UCSD-AML1 (cell line): ENCODE data around the gene OSER1.
A peak's percentile ranks its signal among the peaks of the same experiment; 100 is the strongest.
"Not testable (repeated sequence)": the region's sequence is repeated elsewhere in the genome, so short reads cannot be mapped to it uniquely, and the experiment has no call there.

Experiments used
- DNase-seq: peaks from one replicate; lab custom pipeline; 2025; ENCODE audit not compliant: unreplicated experiment; lab: John Stamatoyannopoulos, UW

The OSER1 gene

DNA sequence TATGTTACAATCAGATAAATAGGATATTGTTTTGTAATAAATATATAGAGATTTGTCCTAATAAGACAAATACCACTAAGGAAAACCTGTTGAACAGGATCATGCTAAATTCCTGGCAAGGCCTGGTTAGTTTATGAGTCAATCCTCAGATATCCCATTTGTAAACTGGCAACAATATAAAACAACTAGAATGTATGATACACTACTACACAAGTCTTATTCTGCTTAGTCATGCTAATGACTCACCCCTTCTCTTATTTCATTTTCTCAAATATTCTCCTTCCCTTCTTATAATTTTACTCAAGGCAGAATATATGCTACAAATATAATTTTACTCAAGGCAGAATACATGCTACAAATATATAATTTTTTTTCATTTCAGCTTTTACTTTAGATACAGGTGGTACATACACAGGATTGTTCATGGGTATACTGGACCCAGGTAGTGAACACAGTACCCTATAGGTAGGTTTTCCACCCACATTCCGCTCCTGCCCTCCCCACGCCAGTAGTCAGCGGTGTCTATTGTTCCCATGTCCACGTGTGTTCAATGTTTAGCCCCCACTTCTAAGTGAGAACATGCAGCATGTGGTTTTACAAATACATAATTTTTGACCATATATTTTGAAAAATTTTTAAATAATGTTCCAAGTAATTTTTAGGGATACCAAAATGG is 6.3 kb downstream of the OSER1 start:
- DNase-seq: no peak

GRCh38 chr20:44203161-44203560 is 7.4 kb downstream of the OSER1 start:
- DNase-seq: no peak

- DNase-seq: no peak
Measured at GRCh38 chr20:44200983-44201382, 9.6 kb downstream of the OSER1 start.

DNA sequence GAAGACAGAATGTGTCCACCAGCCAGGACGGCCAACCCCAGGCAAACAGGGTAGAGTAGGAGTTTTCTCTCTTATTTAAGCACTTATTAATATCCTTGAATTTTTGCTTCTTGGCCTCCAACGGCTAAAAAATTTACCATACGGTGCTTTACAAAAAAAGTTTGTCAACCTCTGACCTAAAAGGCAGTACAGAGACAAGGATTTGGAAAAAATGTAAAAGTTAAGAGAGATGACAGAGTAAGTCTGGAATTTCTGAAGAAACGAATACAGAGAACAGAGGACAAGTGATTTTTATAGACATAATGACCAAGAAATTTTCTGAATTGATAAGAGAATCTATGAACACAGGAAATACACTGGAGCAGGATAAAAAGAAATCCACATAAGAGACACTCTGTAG is 10.2 kb downstream of the OSER1 start:
- DNase-seq: no peak

DNA sequence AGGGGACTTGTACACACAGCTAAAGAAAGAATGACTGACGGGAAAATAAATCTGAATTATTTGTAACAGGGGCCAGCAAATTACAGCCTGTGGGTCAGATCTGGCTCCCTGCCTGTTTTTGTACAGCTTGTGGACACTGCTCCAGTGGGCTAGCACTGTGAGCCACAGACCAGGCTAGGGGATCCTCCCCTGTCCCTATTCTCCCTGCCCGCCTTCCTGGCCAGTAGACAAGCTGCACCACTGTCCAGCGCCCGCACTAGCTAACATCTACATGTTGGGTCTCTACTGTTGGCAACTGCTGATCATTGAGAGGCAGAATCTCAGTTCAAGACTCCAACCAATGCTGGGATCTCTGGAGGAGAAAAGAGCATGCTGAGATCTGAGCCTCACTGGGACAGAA is 10.7 kb downstream of the OSER1 start:
- DNase-seq: no peak

DNA sequence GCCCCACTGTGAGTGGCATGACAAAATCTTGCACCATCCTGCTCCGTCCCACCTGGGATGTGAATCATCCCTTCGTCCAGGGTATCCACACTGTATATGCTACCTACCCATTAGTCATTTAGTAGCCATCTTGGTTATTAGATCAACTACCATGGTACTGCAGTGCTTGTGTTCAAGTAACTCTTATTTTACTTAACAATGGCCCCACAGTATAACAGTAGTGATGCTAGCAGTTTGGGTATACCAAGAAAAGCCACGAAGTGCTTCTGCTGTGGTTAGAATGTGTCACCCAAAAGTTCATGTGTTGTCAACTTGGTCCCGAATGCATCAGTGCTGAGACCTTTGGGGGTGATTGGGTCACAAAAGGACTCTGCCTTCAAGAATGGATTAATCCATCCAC is 11.7 kb downstream of the OSER1 start:
- DNase-seq: no peak

GRCh38 chr20:44196271-44196670 is 14.3 kb downstream of the OSER1 start:
- no peak for DNase-seq

GRCh38 chr20:44195605-44196004 is 15.0 kb downstream of the OSER1 start:
- DNase-seq: no peak

DNA sequence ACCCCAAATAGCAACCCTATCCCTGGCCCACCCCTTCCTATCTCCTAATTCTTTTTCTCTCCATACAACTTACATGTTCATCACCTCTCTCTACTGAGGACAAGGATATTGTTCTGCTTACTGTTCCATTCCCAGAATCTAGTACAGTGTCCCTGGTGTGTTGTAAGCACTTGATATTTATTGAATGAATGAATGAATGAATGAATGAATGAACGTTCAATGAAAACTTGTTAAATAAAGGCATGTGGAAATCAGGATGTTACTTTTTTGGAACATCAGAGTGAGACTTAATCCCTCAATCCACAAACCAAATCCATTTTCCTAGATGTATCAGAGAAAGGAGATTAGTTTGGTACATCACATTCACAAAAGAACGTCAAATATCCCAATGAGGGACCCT is 16.8 kb downstream of the OSER1 start:
- no peak for DNase-seq

- DNase-seq: not testable (repeated sequence)
Measured at GRCh38 chr20:44191640-44192039, 18.9 kb downstream of the OSER1 start.

DNA sequence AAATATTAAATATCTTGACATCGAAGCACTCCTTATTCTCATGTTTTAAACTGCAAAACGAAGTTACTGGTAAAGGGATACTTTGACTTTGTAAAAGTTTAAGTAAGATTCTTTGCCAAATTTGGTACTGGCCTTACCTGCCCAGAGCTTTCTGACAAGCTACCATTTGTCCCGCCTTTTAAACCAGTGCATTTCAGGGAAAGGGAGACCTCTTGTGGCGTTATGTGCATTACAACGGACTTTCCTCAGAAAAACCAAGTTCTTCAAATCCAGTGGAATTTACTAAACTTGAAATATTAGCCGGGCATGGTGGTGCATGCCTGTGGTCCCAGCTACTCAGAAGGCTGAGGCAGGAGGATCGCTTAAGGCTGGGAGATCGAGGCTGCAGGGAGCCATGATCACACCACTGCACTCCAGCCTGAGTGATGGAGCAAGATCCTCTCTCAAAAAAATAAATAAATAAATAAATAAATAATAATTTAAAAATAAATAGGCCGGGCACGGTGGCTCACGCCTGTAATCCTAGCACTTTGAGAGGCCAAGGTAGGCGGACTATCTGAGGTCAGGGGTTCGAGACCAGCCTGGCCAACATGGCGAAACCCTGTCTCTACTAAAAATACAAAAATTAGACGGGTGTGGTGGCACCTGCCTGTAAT is 20.2 kb downstream of the OSER1 start:
- not testable (repeated sequence) for DNase-seq

DNA sequence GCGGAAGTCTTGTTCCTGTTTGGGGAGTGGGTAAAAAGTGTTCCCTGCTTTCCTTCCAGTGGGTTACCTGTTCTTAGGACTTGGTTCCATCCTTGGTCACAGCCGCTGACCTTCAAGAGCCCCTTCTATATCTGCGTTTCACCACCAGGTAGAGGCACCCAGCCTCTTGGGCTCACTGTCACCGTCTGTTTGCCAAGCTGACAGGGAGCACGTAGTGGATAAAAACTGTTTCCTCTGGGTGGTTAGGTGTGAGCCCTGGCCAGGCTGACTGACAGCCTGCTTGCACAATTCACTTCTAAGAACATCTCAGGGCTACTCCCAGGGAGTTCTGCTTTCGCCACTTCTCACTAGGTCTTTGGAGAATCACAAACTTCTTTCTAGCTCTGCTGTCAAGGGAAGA is 21.8 kb downstream of the OSER1 start:
- peak; percentile 32 for DNase-seq

DNA sequence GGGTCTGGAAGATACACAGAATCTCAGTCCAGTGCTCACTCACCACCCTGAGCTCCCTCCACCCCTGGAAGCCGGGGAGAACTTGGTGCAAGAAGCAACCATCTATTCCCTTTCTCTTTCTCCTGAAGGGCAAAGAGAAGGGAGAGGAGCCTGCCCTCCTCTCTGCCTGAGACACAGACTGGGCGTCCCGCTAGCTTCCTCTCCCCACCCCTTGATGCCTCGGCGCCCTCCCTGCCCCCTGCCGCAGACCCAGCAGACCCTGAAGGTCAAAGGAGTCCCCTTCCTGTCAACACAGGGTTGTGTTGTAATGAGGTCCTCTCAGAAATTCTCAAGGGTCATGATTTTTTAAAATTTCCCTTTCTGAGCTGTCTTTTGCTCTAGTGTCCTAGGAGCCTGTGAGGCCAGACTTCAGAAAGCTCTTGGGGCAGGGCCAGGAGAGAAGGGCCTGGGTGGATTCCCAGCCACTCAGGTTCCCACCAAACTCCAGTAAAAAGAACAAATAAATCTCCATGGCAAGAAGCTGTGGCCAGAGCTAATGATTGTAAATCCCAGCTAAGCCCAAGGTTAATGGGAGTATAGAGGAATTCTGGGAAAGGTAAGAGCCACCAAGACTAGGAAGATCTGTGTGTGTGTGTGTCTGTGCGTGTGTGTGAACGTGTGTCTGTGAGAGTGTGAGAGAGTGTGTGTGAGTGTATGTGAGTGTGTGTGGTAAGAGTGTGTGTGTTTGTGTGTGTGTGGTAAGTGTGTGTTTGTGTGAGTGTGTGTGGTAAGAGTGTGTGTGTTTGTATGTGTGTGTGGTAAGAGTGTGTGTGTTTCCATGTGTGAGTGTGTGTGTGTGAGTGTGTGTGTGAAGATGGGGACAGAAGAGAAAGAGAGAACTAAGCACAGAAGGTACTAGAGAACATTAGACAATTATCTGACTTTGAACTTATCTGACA is 22.5 kb downstream of the OSER1 start:
- DNase-seq: no peak

DNA sequence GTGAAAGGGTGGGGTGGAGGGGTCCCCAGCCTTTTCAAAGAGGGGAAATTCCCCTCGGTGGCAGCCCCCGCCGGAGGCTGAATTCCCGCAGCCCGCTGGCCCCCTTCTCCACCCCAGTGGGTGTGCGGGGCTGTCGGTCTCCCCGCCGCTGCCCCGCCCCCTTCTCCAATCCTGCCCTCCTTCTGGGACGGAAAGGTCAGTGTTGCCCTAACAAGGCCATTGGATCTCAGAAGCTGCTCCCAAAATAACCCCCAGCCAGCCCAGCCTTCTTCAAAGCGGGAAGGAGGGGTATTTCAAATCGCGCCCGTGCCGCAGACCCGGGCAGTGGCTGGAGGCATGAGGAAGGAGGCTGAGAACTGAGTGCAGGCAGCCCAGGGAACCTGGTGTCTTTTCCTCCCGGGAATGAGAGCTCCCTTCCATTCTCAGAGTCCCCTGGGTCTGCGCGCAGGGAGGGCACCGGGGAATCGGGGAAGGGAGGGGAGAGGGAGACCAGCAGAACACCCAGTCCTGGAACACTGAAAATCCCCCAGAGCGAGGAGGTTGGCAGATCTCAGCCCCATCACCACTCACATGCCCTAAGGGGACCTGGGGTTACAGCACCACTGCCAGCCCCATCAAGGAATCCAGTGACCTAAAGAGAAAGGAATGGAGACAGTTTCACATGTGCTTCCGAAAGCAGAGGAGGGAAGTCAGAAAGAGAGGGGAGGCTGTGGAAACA is 23.4 kb downstream of the OSER1 start, which contains the start of gene JPH2:
JPH2 (minus strand) TSS at position 135 of the 718 bp plus-strand sequence. CDS start 483 bp downstream, outside the sequence.
- DNase-seq: no peak

DNA sequence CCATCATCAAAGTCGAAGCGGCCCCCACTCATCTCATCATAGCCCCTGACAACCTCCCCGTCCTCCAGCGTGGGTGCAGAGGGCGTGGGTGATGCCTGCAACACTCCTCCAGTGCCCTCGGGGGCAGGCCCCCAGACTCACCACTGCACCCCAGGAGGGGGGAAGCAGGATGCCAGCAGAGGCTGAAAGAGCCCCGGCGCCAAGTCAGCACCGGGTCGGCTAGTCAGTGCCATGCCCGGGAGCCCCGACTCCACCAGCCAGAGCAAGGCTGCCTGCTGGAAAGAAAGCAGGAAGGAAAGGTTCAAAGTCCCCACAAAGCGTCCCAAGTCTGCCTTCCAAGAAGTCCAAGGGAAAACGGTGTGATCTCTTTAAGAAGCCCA is 23.9 kb downstream of the OSER1 start:
- DNase-seq: no peak

DNA sequence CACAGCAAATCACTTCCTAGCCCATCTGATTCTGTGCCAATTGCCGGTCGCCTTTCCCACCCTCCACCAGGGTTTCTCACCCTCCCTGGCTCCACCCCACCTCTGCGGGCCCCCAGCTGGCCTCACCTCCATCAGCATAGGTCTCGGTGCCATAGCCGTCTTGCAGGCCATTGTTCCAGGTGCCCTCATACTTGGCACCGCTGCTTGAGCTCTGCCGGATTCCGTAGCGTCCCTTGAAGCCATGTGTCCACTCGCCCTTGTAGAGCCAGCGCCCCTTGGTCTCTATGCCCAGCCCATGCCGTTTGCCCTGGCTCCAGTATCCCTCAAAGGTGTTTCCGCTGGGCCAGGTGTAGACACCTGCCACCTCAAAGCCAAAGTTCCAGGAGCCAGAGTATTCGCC is 24.4 kb downstream of the OSER1 start:
- DNase-seq: no peak

- DNase-seq: no peak
Measured at GRCh38 chr20:44185574-44185973, 25.0 kb downstream of the OSER1 start.

GRCh38 chr20:44183282-44183681 is 27.3 kb downstream of the OSER1 start:
- no peak for DNase-seq

- DNase-seq: no peak
Measured at GRCh38 chr20:44182863-44183262, 27.7 kb downstream of the OSER1 start.

- no peak for DNase-seq
Measured at GRCh38 chr20:44182135-44182765, 28.3 kb downstream of the OSER1 start.

- no peak for DNase-seq
Measured at GRCh38 chr20:44181611-44182010, 29.0 kb downstream of the OSER1 start.
